Body of pancreas (tissue), 4 donors: Measurements from ENCODE around the gene SUSD5.

Source experiments
- CTCF ChIP-seq, 7 experiments: fragments of 450-650 bp in 4 of 7; fragments of 200-600 bp in 3 of 7; sonication (generic) in 3 of 7; IDR thresholded peaks; one replicate each; pipeline ENCODE4 v1.5.1; 2016 to 2019; ENCODE audit warnings: antibody characterized with exemption in 7 of 7
- POLR2A ChIP-seq, 3 donors: fragments of 450-650 bp; IDR thresholded peaks; one replicate each; pipeline ENCODE4 v1.6.1; 2016; ENCODE audit warnings: antibody characterized with exemption in 3 of 3, mild to moderate bottlenecking in 2 of 3

GRCh38 chr3:33144433-33144832 is 74.2 kb downstream of the SUSD5 start:
- TF ChIP-seq POLR2A (IDR thresholded peaks at IDR 0.05), result no peak
- peak in 3 of 7 experiments; percentile 7 to 19 (median 14) for TF ChIP-seq CTCF (IDR thresholded peaks at IDR 0.05)
